Caco-2 (cell line): Measurements from ENCODE around the gene SLX4IP. TPM values are rescaled to one million over a fixed set of nuclear protein-coding genes. Genes with fewer than 3 reads are reported as not detected.

Experiments
- BruUV-seq: library from RNA; stranded (reverse); fragments of 400-500 nt; replicated peaks from 2 replicates; lab custom pipeline; 2021; lab: Mats Ljungman, UMichigan
- CTCF ChIA-PET: fragments of 300-600 bp; sonication (Branson Sonifier 250); formaldehyde crosslinking; loops from one replicate; lab custom pipeline; 2022; ENCODE audit warnings: antibody characterized with exemption; lab: Charles Lee
- POLR2A ChIA-PET: fragments of 300-600 bp; sonication (Branson Sonifier 250); formaldehyde crosslinking; loops from one replicate; lab custom pipeline; 2022; ENCODE audit warnings: antibody characterized with exemption; lab: Charles Lee
- DNase-seq, 2 experiments: peaks; one replicate each; pipeline versions ENCODE4 v3.0.0 to v3.0.0-alpha.2; 2020 to 2022
- H3K27me3 ChIP-seq: replicated peaks from 2 replicates; pipeline ENCODE4 v1.6.0; 2011; ENCODE audit warnings: low read length; ENCODE audit not compliant: control insufficient read depth, insufficient read depth
- H3K36me3 ChIP-seq: 2 replicates; pipeline ENCODE4 v1.5.1; 2011; ENCODE audit warnings: low read length; ENCODE audit not compliant: control insufficient read depth, insufficient read depth
- H3K4me1 ChIP-seq: fragments of 250-450 bp; sonication (Bioruptor Pico); 2 replicates; pipeline ENCODE4 v1.5.1; 2020; ENCODE audit warnings: mild to moderate bottlenecking
- H3K4me3 ChIP-seq: 2 replicates; pipeline ENCODE4 v1.5.1; 2011; ENCODE audit warnings: low read depth, mild to moderate bottlenecking, control low read depth, low read length
- H3K9me3 ChIP-seq: fragments of 250-450 bp; sonication (Bioruptor Pico); 2 replicates; pipeline ENCODE4 v1.5.1; 2020; ENCODE audit warnings: mild to moderate bottlenecking, moderate library complexity
- H3K27ac Mint-ChIP-seq: one replicate; pipeline ENCODE4 v1.8.0; 2022; ENCODE audit warnings: mixed read lengths; ENCODE audit not compliant: unreplicated experiment
- H3K27me3 Mint-ChIP-seq: one replicate; pipeline ENCODE4 v1.8.0; 2022; ENCODE audit warnings: mixed read lengths; ENCODE audit not compliant: insufficient read depth, unreplicated experiment
- H3K36me3 Mint-ChIP-seq: one replicate; pipeline ENCODE4 v1.8.0; 2022; ENCODE audit warnings: mild to moderate bottlenecking, mixed read lengths; ENCODE audit not compliant: insufficient read depth, unreplicated experiment
- H3K4me1 Mint-ChIP-seq: one replicate; pipeline ENCODE4 v1.8.0; 2022; ENCODE audit warnings: low read depth, mixed read lengths; ENCODE audit not compliant: unreplicated experiment
- H3K4me3 Mint-ChIP-seq: one replicate; pipeline ENCODE4 v1.8.0; 2022; ENCODE audit warnings: mild to moderate bottlenecking, moderate library complexity, mixed read lengths; ENCODE audit not compliant: unreplicated experiment
- H3K9me3 Mint-ChIP-seq: one replicate; pipeline ENCODE4 v1.8.0; 2022; ENCODE audit warnings: mixed read lengths; ENCODE audit not compliant: unreplicated experiment
- CTCF ChIP-seq, 2 experiments: fragments of 200-600 bp in 1 of 2; IDR thresholded peaks; 1 replicate in 1 of 2; 2 replicates in 1 of 2; pipeline versions ENCODE4 v1.5.1 to v1.8.0; 2011 to 2022; ENCODE audit warnings: antibody characterized with exemption in 1 of 2, control low read depth in 1 of 2, inconsistent platforms in 1 of 2, low read depth in 1 of 2, low read length in 1 of 2, mild to moderate bottlenecking in 1 of 2, moderate library complexity in 1 of 2; ENCODE audit not compliant: insufficient read depth in 1 of 2, severe bottlenecking in 1 of 2, unreplicated experiment in 1 of 2
- intact Hi-C: fragments of 100-400 bp; cut with micrococcal nuclease; formaldehyde crosslinking; loops from one replicate; pipeline ENCODE4 v1.10.0; 2022; ENCODE audit not compliant: unreplicated experiment
- total RNA-seq: library from RNA; stranded (reverse); gene quantifications from 2 replicates; pipeline ENCODE4 v1.2.3, GENCODE V29; 2022

The SLX4IP gene
- total RNA-seq, 1 experiment from 2014 or later: 8.5 TPM

GRCh38 chr20:10645205-10645570 is 210.1 kb downstream of the SLX4IP start:
- Histone ChIP-seq H3K4me1 (no peaks in the 10 kb centered on the region), H3K4me3 (no peak overlapping the region), H3K9me3 (no peaks in the 10 kb centered on the region), H3K27me3 (no peaks in the 10 kb centered on the region), H3K36me3 (peaks cover 17% of the 10 kb centered on the region)
- intact Hi-C loops: no loop called here
- Mint-ChIP-seq H3K4me3 (no peak overlapping the region), H3K27me3 (no peaks in the 10 kb centered on the region), H3K27ac (no peak overlapping the region), H3K9me3 (no peaks in the 10 kb centered on the region), H3K4me1 (no peaks in the 10 kb centered on the region), H3K36me3 (peaks cover 100% of the 10 kb centered on the region)
- TF ChIP-seq CTCF (IDR thresholded peaks at IDR 0.05; ENCODE audit: insufficient read depth in 1 of 2, low read depth in 1 of 2, low read length in 1 of 2, severe bottlenecking in 1 of 2, unreplicated experiment in 1 of 2): no peak
- no peak for DNase-seq
- no TSS peak for BruUV-seq
- ChIA-PET CTCF (no interaction called here), POLR2A (no interaction called here)

- H3K36me3 ChIP-seq: peaks cover 14% of the 10 kb centered on the region
- H3K4me1 ChIP-seq: no peaks in the 10 kb centered on the region
- no peak overlapping the region for H3K4me3 ChIP-seq
- TF ChIP-seq CTCF (IDR thresholded peaks at IDR 0.05; ENCODE audit: insufficient read depth in 1 of 2, low read depth in 1 of 2, low read length in 1 of 2, severe bottlenecking in 1 of 2, unreplicated experiment in 1 of 2): no peak
- H3K9me3 Mint-ChIP-seq: no peaks in the 10 kb centered on the region
- DNase-seq: no peak
- H3K4me3 Mint-ChIP-seq: no peak overlapping the region
- no peaks in the 10 kb centered on the region for H3K4me1 Mint-ChIP-seq
- no peaks in the 10 kb centered on the region for H3K27me3 Mint-ChIP-seq
- ChIA-PET POLR2A (no interaction called here), CTCF (no interaction called here)
- H3K36me3 Mint-ChIP-seq: peaks cover 100% of the 10 kb centered on the region
- H3K9me3 ChIP-seq: no peaks in the 10 kb centered on the region
- H3K27ac Mint-ChIP-seq: no peak overlapping the region
- intact Hi-C loops: no loop called here
- H3K27me3 ChIP-seq: no peaks in the 10 kb centered on the region
- BruUV-seq: no TSS peak
Measured at GRCh38 chr20:10646006-10646405, 210.9 kb downstream of the SLX4IP start.

- Histone ChIP-seq H3K27me3 (no peaks in the 10 kb centered on the region), H3K9me3 (no peaks in the 10 kb centered on the region), H3K36me3 (peaks cover 12% of the 10 kb centered on the region), H3K4me3 (no peak overlapping the region), H3K4me1 (no peaks in the 10 kb centered on the region)
- DNase-seq: no peak
- no TSS peak for BruUV-seq
- Mint-ChIP-seq H3K9me3 (no peaks in the 10 kb centered on the region), H3K36me3 (peaks cover 100% of the 10 kb centered on the region), H3K27me3 (no peaks in the 10 kb centered on the region), H3K27ac (no peak overlapping the region), H3K4me3 (no peak overlapping the region), H3K4me1 (no peaks in the 10 kb centered on the region)
- ChIA-PET CTCF (no interaction called here), POLR2A (no interaction called here)
- intact Hi-C loops: no loop called here
- no peak for TF ChIP-seq CTCF (IDR thresholded peaks at IDR 0.05; ENCODE audit: insufficient read depth in 1 of 2, low read depth in 1 of 2, low read length in 1 of 2, severe bottlenecking in 1 of 2, unreplicated experiment in 1 of 2)
Measured at GRCh38 chr20:10646886-10647420, 211.8 kb downstream of the SLX4IP start.
